ENCODE results near the gene RAP1GAP. TPM values are rescaled to one million over a fixed set of nuclear protein-coding genes. Genes with fewer than 3 reads are reported as not detected.

Gene RAP1GAP
- total RNA-seq, 1 donor from 2014 or later = 1.2 TPM

- intact Hi-C loops (cut with DNase I) = no loop called here
- Histone ChIP-seq H3K27me3 (no peaks in the 10 kb centered on the region), H3K4me3 (no peak overlapping the region), H3K4me1 (peaks cover 6% of the 10 kb centered on the region), H3K27ac (no peak overlapping the region), H3K9me3 (no peaks in the 10 kb centered on the region), H3K36me3 (no peaks in the 10 kb centered on the region)
- TF ChIP-seq CTCF (IDR thresholded peaks at IDR 0.05) (no peak), POLR2A (IDR thresholded peaks at IDR 0.05) (no peak), POLR2AphosphoS5 (IDR thresholded peaks at IDR 0.05; ENCODE audit: insufficient read depth in 1 of 2, low read depth in 1 of 2) (no peak)
- DNase-seq (ENCODE audit: extremely low spot score in 2 of 2) = no peak
Observed at GRCh38 chr1:21657456-21658190, 11.5 kb downstream of the RAP1GAP start.

- intact Hi-C loops (cut with DNase I) = no loop called here
- no peak overlapping the region for H3K4me3 ChIP-seq
- H3K27ac ChIP-seq = no peak overlapping the region
- no peak for DNase-seq (ENCODE audit: extremely low spot score in 2 of 2)
- H3K4me1 ChIP-seq = peaks cover 19% of the 10 kb centered on the region
- H3K36me3 ChIP-seq = no peaks in the 10 kb centered on the region
- H3K9me3 ChIP-seq = no peaks in the 10 kb centered on the region
- H3K27me3 ChIP-seq = no peaks in the 10 kb centered on the region
- TF ChIP-seq POLR2AphosphoS5 (IDR thresholded peaks at IDR 0.05; ENCODE audit: insufficient read depth in 1 of 2, low read depth in 1 of 2) (no peak), POLR2A (IDR thresholded peaks at IDR 0.05) (no peak), CTCF (IDR thresholded peaks at IDR 0.05) (no peak)
Observed at GRCh38 chr1:21655748-21656147, 13.4 kb downstream of the RAP1GAP start.

GRCh38 chr1:21655259-21655658 is 13.9 kb downstream of the RAP1GAP start:
- Histone ChIP-seq H3K36me3 (no peaks in the 10 kb centered on the region), H3K27me3 (no peaks in the 10 kb centered on the region), H3K4me1 (peaks cover 21% of the 10 kb centered on the region), H3K9me3 (no peaks in the 10 kb centered on the region), H3K4me3 (no peak overlapping the region), H3K27ac (no peak overlapping the region)
- no peak for TF ChIP-seq POLR2AphosphoS5 (IDR thresholded peaks at IDR 0.05; ENCODE audit: insufficient read depth in 1 of 2, low read depth in 1 of 2)
- no peak for TF ChIP-seq CTCF (IDR thresholded peaks at IDR 0.05)
- TF ChIP-seq POLR2A (IDR thresholded peaks at IDR 0.05) = no peak
- no peak for DNase-seq (ENCODE audit: extremely low spot score in 2 of 2)
- intact Hi-C loops (cut with DNase I) = no loop called here

- Histone ChIP-seq H3K4me3 (no peak overlapping the region), H3K4me1 (peaks cover 18% of the 10 kb centered on the region), H3K27me3 (no peaks in the 10 kb centered on the region), H3K27ac (no peak overlapping the region), H3K9me3 (no peaks in the 10 kb centered on the region), H3K36me3 (no peaks in the 10 kb centered on the region)
- DNase-seq (ENCODE audit: extremely low spot score in 2 of 2) = no peak
- intact Hi-C loops (cut with DNase I) = no loop called here
- TF ChIP-seq CTCF (IDR thresholded peaks at IDR 0.05) = no peak
- no peak for TF ChIP-seq POLR2A (IDR thresholded peaks at IDR 0.05)
- TF ChIP-seq POLR2AphosphoS5 (IDR thresholded peaks at IDR 0.05; ENCODE audit: insufficient read depth in 1 of 2, low read depth in 1 of 2) = no peak
Observed at GRCh38 chr1:21654209-21654608, 14.9 kb downstream of the RAP1GAP start.

- no peak overlapping the region for H3K4me3 ChIP-seq
- TF ChIP-seq CTCF (IDR thresholded peaks at IDR 0.05) = no peak
- TF ChIP-seq POLR2A (IDR thresholded peaks at IDR 0.05) = no peak
- no peak for TF ChIP-seq POLR2AphosphoS5 (IDR thresholded peaks at IDR 0.05; ENCODE audit: insufficient read depth in 1 of 2, low read depth in 1 of 2)
- H3K27me3 ChIP-seq = no peaks in the 10 kb centered on the region
- H3K36me3 ChIP-seq = no peaks in the 10 kb centered on the region
- no peak overlapping the region for H3K27ac ChIP-seq
- peaks cover 15% of the 10 kb centered on the region for H3K4me1 ChIP-seq
- intact Hi-C loops (cut with DNase I) = no loop called here
- DNase-seq (ENCODE audit: extremely low spot score in 2 of 2) = no peak
- no peaks in the 10 kb centered on the region for H3K9me3 ChIP-seq
Observed at GRCh38 chr1:21653744-21654100, 15.4 kb downstream of the RAP1GAP start.

Measured in vagina (tissue), 2 donors.